EH (cell line): ENCODE data around the gene ABHD1.
"Not testable (repeated sequence)": the region's sequence is repeated elsewhere in the genome, so short reads cannot be mapped to it uniquely, and the experiment has no call there.

Source experiments
- DNase-seq: peaks from one replicate; pipeline ENCODE4 v3.0.0-alpha.2; 2015; ENCODE audit warnings: low read depth

Gene ABHD1

DNA sequence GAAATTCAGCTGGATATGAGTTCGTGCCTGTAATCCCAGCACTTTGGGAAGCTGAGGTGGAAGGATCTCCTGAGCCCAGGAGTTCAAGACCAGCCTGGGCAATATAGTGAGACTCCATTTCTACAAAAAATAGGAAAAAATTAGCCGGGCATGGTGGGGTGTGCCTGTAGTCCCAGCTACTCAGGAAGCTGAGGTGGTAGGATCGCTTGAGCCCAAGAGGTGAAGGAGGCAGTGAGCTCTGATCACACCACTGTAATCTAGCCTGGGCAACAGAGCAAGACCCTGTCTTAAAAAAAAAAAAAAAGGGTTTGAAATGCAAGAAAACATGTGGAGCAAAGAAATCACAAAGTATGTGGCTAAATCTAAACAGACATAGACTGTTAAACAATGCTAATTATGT lies 14.5 kb upstream of the ABHD1 start:
- DNase-seq: no peak

DNA sequence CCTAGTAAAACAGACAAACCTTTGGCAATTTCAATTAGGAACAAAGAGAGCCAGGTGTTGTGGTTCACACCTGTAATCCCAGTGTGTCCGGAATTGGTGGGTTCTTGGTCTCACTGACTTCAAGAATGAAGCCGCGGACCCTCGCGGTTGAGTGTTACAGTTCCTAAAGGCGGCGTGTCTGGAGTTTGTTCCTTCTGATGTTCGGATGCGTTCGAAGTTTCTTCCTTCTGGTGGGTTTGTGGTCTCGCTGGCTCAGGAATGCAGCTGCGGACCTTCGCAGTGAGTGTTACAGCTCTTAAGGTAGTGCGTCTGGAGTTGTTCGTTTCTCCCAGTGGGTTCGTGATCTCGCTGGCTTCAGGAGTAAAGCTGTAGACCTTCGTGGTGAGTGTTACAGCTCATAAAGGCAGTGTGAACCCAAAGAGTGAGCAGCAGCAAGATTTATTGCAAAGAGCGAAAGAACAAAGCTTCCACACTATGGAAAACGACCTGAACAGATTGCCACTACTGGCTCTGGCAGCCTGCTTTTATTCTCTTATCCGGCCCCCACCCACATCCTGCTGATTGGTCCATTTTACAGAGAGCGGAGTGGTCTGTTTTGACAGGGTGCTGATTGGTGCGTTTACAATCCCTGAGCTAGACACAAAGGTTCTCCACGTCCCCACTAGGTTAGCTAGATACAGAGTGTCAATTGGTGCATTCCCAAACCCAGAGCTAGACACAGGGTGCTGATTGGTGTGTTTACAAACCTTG lies 12.8 kb upstream of the ABHD1 start:
- DNase-seq: not testable (repeated sequence)

DNA sequence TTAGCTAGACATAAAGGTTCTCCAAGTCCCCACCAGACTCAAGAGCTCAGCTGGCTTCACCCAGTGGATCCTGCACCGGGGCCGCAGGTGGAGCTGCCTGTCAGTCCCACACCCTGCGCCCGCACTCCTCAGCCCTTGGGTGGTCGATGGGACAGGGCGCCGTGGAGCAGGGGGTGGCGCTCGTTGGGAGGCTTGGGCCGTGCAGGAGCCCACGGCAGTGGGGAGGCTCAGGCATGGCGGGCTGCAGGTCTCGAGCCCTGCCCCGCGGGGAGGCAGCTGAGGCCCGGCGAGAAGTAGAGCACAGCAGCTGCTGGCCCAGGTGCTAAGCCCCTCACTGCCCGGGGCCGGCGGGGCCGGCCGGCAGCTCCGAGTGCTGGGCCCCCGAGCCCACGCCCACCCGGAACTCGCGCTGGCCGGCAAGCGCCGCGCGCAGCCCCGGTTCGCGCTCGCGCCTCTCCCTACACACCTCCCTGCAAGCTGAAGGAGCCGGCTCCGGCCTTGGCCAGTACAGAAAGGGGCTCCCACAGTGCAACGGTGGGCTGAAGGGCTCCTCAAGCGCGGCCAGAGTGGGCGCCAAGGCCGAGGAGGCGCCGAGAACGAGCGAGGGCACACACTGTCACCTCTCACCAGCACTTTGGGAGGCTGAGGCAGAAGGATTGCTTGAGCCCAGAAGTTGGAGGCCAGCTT lies 12.1 kb upstream of the ABHD1 start:
- not testable (repeated sequence) for DNase-seq

DNA sequence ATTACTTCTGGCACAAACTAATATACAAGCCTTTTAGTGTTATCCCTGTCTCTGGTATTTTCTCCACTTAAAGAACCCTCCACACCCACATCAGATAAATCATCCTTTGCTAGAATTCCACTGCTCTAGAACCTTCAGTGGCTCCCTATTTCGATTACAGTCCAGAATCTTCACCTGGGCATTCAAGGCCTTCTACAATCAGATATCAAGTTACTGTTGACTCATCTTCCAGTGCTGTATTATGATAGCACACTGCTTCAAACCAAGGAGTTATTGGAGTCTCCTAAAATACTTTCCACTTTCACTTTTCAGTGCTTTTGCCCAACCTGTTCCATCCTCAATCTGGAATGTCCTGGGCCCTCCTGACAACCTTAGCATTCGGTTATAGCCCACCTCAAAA lies 8.1 kb upstream of the ABHD1 start:
- no peak for DNase-seq

DNA sequence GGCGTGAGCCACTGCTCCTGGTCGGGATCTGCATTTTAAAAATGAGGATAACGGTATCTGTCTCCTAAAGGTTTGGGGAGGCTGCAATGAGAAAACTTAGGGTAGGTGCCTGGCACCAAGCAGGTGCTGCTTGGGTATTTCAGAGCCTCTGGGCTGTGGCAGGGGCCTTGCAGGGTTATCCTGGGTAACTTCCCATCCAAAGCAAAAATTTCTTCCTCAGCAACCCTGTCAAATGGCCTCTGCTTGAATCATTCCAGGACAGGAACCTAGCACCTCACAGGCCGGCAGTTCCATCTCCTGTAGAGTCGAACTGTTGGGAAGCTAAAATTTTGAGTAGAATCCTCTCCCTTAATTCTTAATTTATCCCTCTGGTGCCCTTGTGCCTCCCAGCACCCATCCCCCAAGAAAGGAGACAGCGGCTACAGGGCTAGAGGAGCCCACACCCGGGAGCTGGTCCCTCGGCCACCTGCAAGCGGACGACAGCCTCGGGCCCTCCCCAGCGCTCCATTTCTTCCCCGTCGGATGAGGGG lies 5.6 kb upstream of the ABHD1 start:
- no peak for DNase-seq

DNA sequence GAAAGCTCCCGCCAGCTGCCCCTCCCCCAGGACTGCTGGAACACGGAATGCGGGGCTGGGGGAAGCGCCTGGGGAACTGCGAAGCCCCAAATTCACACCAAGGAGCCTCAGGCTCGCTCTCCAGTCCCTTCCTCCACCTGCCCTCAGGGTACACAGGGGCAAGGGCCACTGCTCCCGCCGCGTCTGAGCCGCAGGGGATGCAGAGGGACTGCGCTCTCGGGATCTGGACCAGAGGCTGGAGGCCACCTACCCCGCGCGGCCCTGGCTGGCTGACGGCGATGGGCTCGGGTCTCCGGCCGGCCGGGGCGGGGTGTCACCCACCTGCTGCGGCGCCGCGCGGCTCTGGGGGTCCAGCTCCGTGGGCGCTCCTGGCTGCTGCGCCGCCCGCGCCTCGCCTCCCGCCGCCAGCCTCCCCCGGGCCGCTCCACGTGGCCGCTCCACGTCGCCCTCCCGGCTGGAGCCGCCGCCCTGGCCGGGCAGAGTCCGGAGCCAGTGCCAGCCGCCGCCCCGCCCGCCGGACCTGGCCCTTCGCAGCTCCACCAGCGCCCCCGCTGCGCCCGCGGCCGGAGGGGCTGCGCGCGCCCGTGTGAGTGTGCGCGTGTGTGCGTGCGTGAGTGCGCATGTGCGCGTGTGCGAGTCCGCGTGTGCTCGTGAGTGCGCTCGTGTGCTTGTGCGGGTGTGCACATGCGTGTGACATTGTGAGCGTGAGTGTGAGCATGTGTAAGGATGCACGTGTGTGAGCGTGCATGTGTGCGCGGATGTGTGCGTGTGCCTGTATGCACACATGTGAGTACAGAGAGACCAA lies 4.9 kb upstream of the ABHD1 start, which contains the start of gene CGREF1:
TSS of gene CGREF1 (minus strand) at position 604 of the 805 bp plus-strand sequence. CDS start 14,762 bp downstream, outside the sequence.
- peak; percentile 14 for DNase-seq

DNA sequence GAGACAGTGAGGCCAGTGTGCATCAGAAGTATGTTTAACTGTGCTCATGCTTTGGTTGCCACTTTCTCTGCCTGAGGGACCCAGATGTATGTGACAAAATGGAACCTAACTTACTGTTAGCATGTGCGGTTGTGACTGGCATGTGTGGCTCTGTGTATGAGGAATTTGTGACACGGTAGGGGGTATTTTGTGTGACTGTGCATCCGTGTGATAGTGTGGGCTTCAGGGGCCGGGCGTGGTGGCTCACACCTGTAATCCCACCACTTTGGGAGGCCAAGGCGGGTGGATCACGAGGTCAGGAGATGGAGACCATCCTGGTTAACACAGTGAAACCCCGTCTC lies 4.3 kb upstream of the ABHD1 start:
- not testable (repeated sequence) for DNase-seq

DNA sequence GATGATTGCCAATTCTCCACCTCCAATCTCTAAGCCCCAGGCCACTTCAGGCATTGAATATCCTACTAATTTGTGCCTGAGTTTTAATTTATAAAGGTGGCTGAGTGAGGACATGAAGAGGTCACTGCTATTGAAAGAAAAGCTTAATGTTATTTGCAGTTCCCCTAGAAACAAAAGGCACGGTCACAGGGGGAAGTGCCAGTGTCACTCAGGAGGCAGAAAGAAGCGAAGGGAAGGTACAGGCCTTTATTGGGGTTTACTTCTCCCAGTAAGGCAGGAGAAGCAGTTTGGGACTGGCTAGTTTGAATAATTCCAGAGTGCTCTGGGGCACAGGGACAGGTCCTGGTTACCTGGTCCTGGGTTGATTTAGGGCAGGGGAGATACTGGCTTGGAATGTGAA lies 1.7 kb upstream of the ABHD1 start:
- DNase-seq: no peak

DNA sequence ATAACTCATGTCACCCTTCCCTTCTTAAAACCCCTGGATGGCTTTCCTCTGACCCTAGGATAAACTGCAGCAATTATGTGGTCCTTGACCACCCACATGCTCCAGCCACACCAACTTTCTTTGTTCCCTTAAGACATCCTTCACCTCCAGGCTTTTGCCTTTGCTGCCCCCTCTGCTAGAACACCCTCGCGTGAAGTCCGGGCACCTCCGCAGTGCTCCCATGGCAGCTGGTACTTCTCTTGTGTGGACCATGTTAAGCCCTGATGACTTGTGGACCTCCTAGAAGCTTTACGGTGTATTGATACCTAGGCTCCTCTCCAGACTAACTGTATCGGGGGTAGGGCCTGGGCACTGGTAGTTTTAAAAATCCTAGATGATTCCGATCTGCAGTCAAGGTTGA lies 824 bp upstream of the ABHD1 start:
- DNase-seq: no peak

DNA sequence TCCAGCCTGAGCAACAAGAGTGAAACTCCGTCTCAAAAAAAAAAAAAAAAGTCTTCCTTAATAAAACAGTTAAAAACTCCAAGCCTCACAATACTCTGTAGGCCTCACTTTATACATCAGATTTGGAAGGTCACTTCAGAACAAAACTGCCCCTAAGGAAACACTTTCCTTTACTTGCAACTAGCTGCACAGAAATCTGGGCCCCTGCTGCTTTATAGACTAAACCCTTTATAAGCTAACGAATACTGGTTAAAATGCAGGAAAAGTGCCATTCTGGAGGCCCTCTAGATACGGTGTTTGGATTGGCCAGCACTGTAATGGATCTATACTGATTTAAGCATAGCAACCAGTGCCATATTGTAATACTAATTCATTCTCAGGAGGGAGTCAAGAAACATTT lies 1.5 kb downstream of the ABHD1 start:
- no peak for DNase-seq

DNA sequence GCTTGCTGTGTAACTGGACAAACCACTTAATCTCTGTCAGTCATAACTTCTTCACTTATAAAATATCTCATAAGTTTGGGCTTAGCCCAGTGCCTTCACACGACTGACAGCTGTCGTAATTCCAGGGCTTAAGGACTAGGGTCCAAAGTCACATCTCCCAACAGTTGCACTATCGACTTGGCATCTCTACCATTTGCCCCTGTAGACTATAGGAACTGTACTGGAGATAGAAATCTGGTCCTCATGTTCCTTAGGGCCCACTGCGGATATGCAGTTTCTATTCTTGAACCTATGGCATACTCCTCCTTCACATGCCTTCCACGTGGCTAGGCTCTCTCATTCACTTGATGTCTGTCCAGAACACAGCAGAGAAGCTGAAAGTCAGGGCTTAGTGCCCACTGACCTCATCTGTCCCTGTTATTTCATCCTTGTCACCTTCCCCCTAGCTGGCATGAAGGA lies 2.7 kb downstream of the ABHD1 start:
- DNase-seq: no peak

DNA sequence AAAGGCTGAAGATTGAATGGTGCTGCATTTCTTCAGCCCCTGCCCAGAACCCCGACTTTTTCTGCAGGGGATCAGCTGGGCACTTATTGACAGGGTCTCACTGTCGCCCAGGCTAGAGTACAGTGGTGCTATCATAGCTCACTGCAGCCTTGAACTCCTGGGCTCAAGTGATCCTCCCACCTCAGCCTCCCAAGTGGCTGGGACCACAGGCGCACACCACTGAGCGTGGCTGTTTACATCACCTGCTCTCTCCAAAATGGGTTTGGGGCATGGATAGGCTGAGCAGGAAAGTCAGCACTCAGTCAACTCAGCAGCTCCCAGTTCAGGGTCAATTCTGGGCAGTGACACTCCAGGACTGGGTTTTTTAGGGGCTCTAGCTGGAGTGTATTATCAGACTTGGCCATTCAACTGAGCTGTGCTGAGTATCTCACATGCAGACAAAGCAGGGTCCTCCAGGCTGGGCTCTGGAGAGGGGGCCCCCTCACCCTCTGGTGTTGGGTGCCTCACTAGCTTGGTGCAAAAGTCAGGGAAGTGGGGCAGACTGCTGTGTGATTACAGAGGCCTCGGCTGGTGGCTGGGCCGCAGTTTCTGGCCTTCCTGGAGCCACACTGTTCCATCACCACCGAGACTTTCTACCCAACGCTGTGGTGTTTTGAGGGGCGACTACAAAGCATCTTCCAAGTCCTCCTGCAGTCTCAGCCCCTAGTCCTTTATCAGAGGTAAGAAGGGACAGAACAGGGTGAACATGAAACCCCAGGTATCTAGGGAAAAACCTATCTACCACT lies 4.5 kb downstream of the ABHD1 start:
- no peak for DNase-seq

DNA sequence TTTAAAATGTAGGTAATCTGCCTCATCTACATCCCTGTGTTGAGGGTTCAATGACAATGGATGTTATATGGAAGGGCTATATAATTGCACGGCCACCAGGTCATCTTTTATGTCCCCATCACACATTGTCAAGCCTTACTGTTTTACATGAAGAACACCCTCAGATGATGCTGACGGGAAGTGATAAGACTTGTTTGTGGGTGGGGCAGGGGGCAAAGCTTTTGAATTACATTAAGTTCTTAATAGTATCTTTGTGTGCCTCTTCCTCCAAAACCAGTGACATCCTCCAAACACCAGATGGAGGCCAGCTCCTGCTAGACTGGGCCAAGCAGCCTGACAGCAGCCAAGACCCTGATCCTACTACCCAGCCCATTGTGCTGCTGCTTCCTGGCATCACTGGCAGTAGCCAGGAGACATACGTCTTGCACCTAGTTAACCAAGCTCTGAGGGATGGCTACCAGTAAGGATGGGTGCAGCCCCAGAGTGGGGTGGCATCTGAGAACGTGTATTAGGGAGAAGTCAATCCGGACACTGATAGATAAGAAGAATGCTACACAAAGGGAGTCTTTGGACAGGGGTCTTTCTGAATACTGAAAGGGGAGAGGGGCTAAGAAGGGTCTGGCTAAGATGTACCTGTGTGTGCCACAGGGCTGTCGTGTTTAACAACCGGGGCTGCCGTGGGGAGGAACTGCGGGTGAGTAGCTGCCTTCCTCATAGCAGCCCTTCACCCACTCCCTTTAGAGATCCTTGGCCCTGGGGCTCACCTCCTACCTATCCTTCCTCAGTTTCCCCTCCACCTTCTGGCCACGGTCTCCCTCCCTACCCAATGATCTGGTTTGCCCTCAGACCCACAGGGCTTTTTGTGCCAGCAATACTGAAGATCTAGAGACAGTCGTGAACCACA lies 5.3 kb downstream of the ABHD1 start:
- DNase-seq: no peak

DNA sequence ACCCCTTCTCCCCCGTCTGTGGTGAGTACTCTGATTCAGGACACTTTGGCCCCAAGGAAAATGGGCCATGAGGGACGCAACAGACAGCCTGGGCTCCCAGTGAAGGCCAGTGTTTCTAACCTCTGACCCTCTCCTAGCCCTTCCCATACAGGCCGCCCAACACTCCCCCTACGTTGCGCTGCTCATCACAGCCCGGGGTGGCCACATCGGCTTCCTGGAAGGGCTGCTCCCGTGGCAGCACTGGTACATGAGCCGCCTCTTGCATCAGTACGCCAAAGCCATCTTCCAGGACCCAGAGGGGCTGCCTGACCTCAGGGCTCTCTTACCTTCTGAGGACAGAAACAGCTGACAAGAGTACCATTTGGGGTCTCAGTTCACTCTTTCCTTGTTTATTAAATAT lies 6.8 kb downstream of the ABHD1 start:
- DNase-seq: no peak

DNA sequence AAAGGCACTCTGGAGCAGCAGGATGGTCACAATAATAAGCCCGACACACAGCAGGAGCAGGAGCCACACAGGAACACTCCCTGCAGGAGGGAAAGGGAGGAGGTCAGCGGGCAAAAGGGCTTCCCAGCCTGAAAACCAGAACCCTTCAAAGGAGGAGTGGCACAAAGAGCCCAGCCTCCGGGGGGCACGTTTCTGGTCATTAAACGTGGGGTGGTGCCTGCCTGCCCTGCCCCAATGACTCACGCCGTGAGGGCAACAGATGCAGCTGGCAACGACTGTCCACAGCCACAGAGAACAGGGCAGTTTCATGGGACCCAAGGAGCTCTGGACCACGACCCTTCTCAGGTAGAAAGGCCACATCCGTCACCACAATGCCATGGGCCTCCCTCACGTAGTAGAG lies 7.8 kb downstream of the ABHD1 start:
- DNase-seq: no peak

DNA sequence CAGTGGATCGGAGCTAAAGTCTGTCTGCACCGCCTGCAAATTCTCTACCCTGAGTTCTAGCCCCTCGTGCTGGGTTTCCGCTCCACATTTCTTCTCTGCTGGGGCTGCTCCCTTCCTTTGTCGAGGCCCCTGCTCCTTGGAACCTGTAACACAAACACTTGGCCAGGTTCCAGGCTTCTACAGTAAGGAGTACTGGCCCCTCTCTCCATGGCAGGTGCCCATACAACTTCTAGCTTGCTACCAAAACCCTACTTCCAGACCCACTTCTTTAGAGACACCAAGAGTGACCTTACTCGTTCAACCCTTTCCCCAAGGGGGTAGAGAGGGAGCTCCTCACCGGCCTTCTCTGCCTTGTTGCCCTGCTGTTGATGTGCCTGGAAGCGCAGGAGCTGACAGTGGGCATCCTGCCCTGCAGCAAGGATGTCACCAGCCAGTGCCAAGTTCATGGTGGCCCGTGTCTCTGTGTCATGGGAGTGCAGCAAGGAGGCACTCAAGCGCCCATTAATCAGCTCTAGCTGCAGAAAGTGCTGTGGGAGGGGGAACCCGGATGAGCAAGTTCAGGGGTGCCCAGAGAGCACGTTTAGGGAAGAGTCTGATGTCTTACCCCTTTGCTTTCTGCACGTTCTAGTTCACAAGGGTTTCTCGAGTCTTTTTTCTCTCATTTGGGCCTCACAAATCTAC lies 9.7 kb downstream of the ABHD1 start:
- peak; percentile 13 for DNase-seq

DNA sequence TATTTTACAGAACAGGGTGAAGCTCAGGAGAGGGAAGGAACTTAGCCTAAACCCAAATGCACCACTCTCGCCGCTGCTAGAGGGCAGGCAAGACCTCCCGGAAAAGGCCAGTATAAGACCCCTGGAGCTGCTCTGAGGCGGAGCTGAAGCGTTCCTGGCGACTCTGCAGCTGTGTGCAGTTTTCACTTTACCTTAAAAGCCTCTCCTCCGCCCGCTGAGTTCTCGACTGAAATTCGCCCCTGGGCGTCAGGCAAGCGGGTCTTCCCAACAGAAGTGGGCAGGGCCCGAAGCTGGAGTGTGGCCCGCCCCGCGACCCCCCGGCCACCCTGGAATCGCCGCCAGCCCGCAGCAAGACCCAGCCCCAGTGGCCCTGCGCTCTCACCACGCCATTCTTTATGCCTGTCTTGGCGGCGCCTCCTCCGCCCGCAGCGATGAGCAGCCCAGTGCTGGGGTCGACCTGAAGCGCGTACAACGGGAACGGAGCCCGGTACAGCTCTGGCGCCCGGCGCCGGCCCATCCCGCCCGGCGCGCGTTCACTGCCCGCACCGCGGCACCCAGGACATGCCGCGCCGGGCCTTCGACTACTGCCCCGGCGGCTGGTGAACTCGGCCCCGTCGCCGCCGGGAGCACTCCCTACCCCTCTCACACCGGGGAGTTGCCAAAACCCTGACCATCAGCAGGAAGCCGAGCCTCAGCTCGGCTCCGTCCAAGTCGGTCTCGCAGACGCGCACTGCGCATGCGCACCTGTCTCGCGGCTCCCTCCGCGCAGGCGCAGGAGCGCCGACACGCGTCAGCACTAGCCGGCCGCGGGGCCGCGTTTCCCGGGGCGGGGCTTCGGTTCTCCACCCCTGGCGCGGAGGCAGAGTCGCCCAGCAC lies 10.5 kb downstream of the ABHD1 start, which contains the start of gene PREB:
TSS of gene PREB (minus strand) at position 732 of the 876 bp plus-strand sequence. CDS start at position 517, 215 bp downstream.
- peak; percentile 94 for DNase-seq

DNA sequence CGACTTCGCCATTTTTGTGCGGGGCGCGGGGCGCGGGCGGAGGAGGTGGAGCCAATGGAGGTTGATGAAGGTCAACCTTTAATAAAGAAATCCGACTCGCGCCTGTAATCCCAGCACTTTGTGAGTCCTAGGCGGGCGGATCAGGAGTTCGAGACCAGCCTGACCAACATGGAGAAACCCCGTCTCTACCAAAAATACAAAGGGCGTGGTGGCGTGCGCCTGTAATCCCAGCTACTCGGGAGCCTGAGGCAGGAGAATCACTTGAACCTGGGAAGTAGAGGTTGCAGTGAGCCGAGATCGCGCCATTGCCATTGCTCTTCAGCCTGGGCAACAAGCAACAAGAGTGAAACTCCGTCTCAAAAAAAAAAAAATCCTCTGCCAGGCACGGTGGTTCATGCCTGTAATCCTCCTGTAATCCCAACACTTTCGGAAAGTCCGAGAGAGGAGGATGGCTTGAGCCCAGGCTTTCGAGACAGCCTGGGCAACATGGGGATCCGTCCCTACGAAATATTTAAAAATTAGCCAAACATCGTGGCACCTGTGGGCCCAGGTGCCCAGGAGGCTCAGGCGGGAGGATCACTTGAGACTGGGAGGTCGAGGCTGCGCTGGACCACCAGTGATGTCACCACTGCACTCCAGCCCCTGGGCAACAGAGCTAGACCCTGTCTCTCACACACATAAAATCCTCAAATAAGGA lies 11.3 kb downstream of the ABHD1 start:
- no peak for DNase-seq
